Stimulated activated naive CD8-positive, alpha-beta T cell treated with anti-CD3 and anti-CD28 coated beads, Interleukin-15, amount 100 ng/mL, for 72 hours (primary cell): ENCODE results near the gene MPL.
A peak's percentile ranks its signal among the peaks of the same experiment; 100 is the strongest.

Experiments used
- ATAC-seq: fragments of 150-1000 bp; cut with Tn5 transposase; 2 replicates; pipeline ENCODE4 v1.10.0; 2021; ENCODE audit warnings: mild to moderate bottlenecking, moderate library complexity
- DNase-seq, 2 donors: peaks; one replicate each; pipeline ENCODE4 v3.0.0; 2021 to 2022
- H3K27ac Mint-ChIP-seq, 2 donors: one replicate each; pipeline ENCODE4 v1.8.0; 2022; ENCODE audit warnings: mild to moderate bottlenecking in 2 of 2, mixed read lengths in 2 of 2, moderate library complexity in 2 of 2
- H3K27me3 Mint-ChIP-seq: one replicate; pipeline ENCODE4 v1.8.0; 2022; ENCODE audit warnings: mixed read lengths
- H3K4me1 Mint-ChIP-seq: one replicate; pipeline ENCODE4 v1.8.0; 2022; ENCODE audit warnings: mild to moderate bottlenecking, mixed read lengths
- H3K4me3 Mint-ChIP-seq, 2 donors: one replicate each; pipeline ENCODE4 v1.8.0; 2022; ENCODE audit warnings: mild to moderate bottlenecking in 2 of 2, mixed read lengths in 2 of 2, moderate library complexity in 1 of 2
- H3K9me3 Mint-ChIP-seq, 2 donors: one replicate each; pipeline ENCODE4 v1.8.0; 2022; ENCODE audit warnings: mixed read lengths in 2 of 2

Gene MPL

DNA sequence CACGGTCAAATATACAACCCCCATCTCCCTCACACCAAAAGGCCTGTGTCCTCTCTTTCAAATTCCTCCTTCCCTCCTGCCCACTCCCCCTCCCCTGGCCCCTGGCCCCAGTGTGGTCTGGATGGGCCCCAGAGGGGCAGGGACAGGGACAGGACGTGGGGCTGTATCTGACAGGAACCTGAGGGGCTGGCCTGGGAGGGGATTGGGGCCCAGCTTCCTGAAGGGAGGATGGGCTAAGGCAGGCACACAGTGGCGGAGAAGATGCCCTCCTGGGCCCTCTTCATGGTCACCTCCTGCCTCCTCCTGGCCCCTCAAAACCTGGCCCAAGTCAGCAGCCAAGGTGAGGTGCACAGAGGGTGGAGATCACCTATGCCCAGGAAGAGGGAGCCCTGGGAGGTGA lies at the start of gene MPL:
MPL (plus strand) TSS at position 231 of the 400 bp plus-strand sequence; CDS start at position 262, 31 bp downstream.
- H3K27me3 Mint-ChIP-seq = no peaks in the 10 kb centered on the region
- DNase-seq (no peak), ATAC-seq (peak; percentile 39)
- H3K4me1 Mint-ChIP-seq = no peaks in the 10 kb centered on the region
- H3K9me3 Mint-ChIP-seq = no peaks in the 10 kb centered on the region
- H3K4me3 Mint-ChIP-seq = no peak within 1 kb of the TSS
- peak within 1 kb of the TSS; percentile 29 to 42 for H3K27ac Mint-ChIP-seq

DNA sequence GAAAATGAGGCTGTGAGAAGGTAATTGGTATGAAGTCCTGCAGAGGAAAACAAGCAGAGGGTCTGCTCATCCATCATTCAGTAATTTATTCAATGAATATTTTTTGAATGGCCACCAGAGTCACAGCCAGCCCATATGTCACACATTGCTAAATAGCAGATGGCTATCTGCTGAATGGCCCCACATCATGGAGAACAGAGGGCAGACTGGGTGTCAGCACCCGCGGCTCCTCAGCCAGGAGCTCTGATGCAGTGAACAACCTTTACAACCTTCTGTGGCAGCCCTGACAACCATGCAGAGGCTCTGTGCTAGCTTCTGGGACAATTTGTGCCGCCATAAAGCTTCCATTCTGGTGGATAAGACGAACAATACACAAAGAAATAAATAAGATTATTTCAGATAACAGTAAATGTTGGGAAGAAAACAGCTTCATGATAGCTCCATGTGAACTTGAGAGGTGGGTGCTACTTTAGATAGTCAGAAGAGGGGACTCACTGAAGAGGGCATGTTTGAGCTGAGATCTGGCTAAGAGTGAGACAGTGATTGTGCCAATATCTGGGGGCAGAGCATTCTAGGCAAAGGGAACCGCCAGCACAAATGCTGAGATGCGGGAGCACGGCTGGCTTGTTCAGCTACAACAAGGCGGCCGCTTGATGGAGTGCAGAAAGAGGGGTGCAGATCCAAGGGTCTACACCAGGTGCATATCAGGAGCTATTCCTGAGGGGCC lies 49.4 kb upstream of the MPL start:
- Mint-ChIP-seq H3K27ac (no peak overlapping the region), H3K4me1 (peaks cover 1% of the 10 kb centered on the region), H3K4me3 (no peak overlapping the region), H3K27me3 (peaks cover 13% of the 10 kb centered on the region), H3K9me3 (no peaks in the 10 kb centered on the region)
- no peak for DNase-seq
- ATAC-seq = no peak

DNA sequence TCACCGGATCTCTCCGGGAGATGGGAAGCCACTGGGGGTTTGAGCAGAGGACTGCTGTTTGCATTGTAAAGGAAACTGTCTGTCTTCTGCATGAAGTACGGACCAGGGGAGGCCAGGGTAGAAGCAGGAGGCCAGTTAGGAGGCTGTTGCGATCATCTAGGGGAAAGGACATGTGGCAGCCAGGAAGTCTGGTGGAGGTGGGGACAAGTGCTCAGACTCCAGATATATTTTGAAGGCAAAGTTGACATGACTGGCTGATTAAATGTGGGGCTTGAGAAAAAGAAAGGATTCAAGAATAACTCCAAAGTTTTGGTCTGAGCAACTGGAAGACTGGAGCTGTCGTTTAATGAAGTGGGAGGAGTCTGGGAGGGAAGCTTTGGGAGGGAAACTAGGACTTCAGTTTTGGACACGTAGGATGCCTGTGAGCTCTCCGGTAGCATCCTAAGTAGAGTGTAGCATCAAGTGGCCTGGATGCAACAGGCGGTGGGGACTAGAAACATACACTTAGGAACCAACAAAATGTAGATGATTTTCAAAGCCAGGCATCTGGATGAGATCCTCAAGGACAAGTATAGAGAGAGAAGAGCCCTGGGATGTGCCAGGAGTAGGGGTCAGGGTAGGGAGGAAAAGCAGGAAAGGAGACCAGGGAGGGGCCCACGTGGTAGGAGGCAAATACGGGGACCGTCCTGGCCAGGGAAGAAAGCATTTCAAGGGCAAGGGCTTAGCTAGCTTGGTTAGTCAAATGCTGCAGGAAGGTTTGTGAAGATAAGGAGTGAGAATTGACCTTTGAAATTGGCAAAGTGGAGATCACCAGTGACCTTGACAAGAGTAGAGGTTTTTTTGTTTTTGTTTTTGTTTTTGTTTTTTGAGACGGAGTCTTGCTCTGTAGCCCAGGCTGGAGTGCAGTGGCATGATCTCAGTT lies 48.6 kb upstream of the MPL start:
- peaks cover 13% of the 10 kb centered on the region for H3K27me3 Mint-ChIP-seq
- DNase-seq = no peak

DNA sequence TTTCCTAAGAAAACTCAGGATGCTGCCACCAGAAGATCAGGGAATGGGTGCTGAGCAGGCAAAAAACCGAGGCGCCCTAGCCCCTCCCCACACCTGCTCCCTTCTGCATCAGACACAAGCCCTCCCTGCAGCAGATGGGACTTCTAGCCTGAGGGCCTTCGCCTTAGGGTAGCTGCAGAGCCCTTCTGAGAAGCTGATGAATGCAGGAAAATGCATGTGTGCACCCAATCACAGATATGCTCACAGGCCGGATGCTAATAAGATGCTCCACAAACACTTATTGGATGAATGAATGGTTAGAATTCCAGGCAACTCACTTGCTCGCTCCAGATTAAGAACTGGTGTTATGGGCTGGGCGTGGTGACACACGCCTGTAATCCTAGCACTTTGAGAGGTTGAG lies 45.4 kb upstream of the MPL start:
- H3K27me3 Mint-ChIP-seq = peaks cover 9% of the 10 kb centered on the region
- H3K4me1 Mint-ChIP-seq = peaks cover 24% of the 10 kb centered on the region
- no peak overlapping the region for H3K4me3 Mint-ChIP-seq
- no peak overlapping the region for H3K27ac Mint-ChIP-seq
- ATAC-seq (no peak), DNase-seq (no peak)
- no peaks in the 10 kb centered on the region for H3K9me3 Mint-ChIP-seq

More for the DNA sequence above, 48.6 kb upstream of the MPL start:
- Mint-ChIP-seq H3K9me3 (no peaks in the 10 kb centered on the region), H3K4me3 (no peak overlapping the region), H3K27ac (no peak overlapping the region), H3K4me1 (no peaks in the 10 kb centered on the region)
- ATAC-seq = no peak

DNA sequence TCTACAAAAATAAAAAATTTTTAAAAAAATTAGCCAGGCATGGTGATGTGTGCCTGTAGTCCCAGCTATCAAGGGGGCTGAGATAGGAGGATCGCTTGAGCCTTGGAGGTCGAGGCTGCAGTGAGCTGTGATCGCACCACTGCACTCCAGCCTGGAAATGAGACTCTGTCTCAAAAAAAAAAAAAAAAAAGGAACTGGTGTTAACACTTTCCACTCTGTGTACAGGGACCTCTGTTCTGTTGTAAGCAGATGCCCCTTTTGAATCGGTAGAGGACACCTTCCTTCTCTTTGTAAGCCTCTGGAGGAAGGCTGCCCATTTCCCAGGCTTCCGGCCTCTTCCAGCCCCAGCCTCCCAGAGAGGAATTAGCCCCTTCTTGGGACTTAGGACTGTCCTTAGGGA lies 44.9 kb upstream of the MPL start:
- Mint-ChIP-seq H3K4me1 (peaks cover 24% of the 10 kb centered on the region), H3K27ac (no peak overlapping the region), H3K27me3 (peaks cover 4% of the 10 kb centered on the region), H3K4me3 (no peak overlapping the region), H3K9me3 (no peaks in the 10 kb centered on the region)
- ATAC-seq = no peak
- DNase-seq = no peak

DNA sequence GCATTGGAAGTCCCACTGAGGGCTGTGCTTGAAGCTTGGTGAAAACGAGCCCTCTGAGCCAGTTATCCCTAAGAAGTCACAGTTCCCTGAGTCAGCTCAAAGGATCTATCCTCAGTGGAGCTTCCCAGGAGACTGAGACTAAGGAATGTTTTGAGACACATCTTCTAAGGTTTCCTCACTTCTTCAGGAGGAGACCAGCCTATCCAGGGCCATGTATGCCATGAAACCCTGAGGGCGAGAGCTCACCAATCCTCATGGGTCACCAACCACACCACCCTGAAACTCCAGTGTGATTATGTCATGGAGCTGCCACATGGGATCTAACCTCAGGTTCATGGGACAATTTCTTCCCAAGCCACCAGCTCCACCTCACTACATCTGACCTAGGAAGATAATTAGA lies 44.4 kb upstream of the MPL start:
- no peak for DNase-seq
- H3K27ac Mint-ChIP-seq = peak overlapping the region; percentile 62 to 79
- H3K4me1 Mint-ChIP-seq = peaks cover 24% of the 10 kb centered on the region

DNA sequence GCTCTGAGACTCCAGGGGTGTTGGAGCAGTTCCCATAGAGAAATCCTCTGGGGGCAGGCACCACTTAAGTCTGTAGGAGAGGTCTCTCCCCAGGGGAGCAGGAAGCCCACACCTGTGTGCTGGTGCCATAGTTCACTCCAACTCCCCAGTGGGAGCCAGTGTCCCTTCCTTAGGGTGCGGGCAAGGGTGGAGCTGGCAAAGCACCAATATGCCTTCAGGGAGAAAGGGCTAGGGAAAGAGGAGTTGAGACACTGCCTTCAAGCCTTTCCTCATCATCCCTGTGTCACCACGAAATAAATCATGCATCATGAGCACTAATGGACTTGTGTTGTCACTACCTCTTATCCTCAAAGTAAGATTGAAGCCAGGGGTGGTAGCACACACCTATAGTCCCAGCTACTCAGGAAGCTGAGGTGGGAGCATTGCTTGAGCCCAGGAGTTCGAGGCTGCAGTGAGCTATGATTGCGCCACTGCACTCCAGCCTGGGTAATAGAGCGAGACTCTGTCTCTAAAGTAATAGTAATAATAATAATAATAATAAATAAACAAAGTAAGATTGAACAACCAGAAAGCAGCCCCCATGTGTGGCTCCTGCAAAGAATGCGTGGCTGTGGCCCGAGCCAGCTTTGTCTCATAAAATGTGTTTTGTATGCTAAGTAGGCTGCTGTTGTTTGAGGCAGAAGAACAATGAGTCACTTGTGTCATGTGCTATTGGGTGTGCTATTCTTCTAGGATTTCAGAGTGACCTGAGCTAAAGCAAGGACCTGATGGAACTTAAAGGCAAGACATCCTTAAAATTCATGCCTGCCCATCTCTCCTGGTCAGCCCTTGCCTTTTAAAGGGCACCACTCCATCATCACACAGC lies 43.5 kb upstream of the MPL start:
- DNase-seq (no peak), ATAC-seq (no peak)
- H3K4me1 Mint-ChIP-seq = peaks cover 24% of the 10 kb centered on the region
- no peaks in the 10 kb centered on the region for H3K9me3 Mint-ChIP-seq
- peak overlapping the region in 1 of 2 donors; percentile 79 for H3K27ac Mint-ChIP-seq
- no peaks in the 10 kb centered on the region for H3K27me3 Mint-ChIP-seq
- H3K4me3 Mint-ChIP-seq = no peak overlapping the region

More for the DNA sequence above, 44.4 kb upstream of the MPL start:
- H3K27me3 Mint-ChIP-seq = no peaks in the 10 kb centered on the region
- no peak overlapping the region for H3K4me3 Mint-ChIP-seq
- no peak for ATAC-seq
- no peaks in the 10 kb centered on the region for H3K9me3 Mint-ChIP-seq

DNA sequence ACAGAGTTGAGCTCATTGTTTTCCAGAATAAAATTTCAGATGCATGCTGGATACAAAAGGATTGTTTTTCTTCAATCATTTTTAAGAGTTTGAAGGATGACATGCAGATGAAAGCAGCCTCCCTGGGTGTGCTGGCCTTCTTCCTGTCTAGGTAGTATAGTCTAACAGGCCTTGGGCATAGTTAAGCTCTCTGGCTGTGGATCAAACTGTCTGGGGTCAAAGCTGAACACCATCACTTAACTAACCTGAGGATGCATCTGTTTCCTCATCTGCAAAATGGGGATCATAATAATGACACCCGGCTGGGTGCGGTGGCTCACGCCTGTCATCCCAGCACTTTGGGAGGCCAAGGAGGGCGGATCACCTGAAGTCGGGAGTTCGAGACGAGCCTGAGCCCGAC lies 42.9 kb upstream of the MPL start:
- H3K27ac Mint-ChIP-seq = peak overlapping the region in 1 of 2 donors; percentile 19
- no peaks in the 10 kb centered on the region for H3K27me3 Mint-ChIP-seq
- peaks cover 24% of the 10 kb centered on the region for H3K4me1 Mint-ChIP-seq
- ATAC-seq (no peak), DNase-seq (no peak)
- no peak overlapping the region for H3K4me3 Mint-ChIP-seq
- H3K9me3 Mint-ChIP-seq = no peaks in the 10 kb centered on the region

DNA sequence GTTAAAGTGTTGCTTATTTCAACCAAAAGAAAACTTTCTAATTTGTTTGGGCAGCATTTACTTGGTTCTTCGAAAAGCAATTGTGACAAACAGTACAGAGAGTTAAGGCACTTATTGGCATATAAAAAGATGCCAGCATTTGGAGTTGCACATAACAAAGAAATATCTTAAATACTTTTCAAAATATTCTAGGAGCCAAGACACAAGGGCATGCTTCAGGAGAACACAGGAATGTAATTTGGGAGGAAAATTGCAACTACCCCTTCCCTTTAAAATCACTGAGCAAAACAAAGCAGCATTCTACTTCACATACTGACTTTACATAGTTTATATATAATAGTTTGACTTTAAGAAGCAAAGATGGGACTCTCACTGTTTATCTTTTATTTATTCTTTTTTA lies 41.4 kb upstream of the MPL start:
- Mint-ChIP-seq H3K9me3 (no peaks in the 10 kb centered on the region), H3K27me3 (no peaks in the 10 kb centered on the region), H3K4me3 (no peak overlapping the region), H3K27ac (peak overlapping the region in 1 of 2 donors; percentile 94), H3K4me1 (peaks cover 30% of the 10 kb centered on the region)
- no peak for ATAC-seq
- DNase-seq = no peak

DNA sequence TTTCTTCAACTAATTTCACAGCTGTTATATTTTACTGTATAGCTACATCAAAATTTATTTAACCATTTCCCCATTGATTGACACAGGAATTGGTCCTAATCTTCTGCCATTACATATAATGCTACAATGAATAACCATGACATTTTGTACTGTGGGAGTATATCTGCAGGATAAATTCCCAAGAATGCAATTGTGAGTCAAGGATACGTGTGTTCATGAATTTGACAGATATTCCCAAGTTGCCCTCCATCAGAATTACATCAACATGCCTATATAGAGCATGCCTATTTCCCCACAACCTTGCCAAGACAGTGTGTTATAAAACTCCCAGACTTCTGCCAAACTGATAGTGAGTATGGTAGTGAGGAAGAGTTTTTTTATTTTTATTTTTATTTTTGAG lies 39.6 kb upstream of the MPL start:
- Mint-ChIP-seq H3K9me3 (no peaks in the 10 kb centered on the region), H3K27ac (peak overlapping the region in 1 of 2 donors; percentile 9), H3K27me3 (no peaks in the 10 kb centered on the region), H3K4me1 (peaks cover 30% of the 10 kb centered on the region), H3K4me3 (no peak overlapping the region)
- no peak for DNase-seq
- ATAC-seq = no peak

DNA sequence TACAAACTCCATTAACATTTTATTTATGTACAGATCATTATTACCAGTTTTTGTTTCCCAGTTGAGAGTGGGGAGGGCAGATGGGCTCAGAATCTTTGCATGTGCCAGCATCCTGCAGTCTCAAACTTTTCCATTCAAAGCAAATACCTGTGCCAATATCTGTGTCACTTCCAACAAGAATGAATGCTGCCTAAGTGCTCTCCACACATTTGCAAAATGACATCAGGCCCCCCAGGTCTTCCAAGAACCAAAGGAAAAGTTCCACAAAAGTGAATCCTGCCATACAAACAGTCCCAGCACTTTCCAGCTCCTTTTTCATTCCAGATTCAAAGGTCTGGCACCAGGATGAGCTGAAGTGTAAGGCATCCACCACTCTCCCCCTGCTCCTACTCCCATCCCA lies 38.5 kb upstream of the MPL start:
- H3K4me3 Mint-ChIP-seq = no peak overlapping the region
- DNase-seq (no peak), ATAC-seq (no peak)
- H3K9me3 Mint-ChIP-seq = no peaks in the 10 kb centered on the region
- H3K27ac Mint-ChIP-seq = no peak overlapping the region
- no peaks in the 10 kb centered on the region for H3K27me3 Mint-ChIP-seq
- peaks cover 30% of the 10 kb centered on the region for H3K4me1 Mint-ChIP-seq

DNA sequence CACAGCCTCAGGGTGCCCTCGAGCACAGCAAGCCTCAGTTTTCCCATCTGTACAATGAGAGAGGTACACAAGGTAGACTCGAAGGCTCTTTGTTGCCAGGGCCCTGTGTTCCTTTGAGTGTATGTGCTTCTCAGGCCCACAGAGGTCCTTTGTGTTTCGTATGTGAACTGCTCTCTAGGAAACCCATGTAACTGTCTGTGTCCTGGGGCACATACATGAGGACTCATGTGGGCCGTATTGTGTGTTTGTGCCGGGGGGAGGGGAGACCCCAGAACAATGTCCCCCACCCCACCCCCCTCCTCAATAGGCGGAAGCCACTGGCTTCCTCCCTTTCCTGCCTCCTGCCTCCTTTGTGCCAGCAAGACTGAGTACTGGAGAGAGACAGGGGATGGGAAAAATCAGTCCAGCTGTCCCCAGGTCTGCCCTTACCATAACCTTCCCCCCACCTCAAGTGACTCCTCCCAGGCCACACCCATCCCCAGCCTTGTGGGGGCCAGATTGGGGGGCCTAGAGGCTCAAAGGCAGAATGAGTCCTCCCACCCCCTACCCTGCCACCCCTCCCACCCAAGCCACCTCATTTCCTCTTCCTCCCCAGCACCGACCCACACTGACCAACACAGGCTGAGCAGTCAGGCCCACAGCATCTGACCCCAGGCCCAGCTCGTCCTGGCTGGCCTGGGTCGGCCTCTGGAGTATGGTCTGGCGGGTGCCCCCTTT lies 37.1 kb upstream of the MPL start, which contains the start of gene TIE1:
TIE1 (plus strand) TSS at position 605 of the 717 bp plus-strand sequence; CDS start at position 695, 90 bp downstream.
- DNase-seq = no peak
- peaks cover 20% of the 10 kb centered on the region for H3K4me1 Mint-ChIP-seq
- H3K9me3 Mint-ChIP-seq = no peaks in the 10 kb centered on the region

DNA sequence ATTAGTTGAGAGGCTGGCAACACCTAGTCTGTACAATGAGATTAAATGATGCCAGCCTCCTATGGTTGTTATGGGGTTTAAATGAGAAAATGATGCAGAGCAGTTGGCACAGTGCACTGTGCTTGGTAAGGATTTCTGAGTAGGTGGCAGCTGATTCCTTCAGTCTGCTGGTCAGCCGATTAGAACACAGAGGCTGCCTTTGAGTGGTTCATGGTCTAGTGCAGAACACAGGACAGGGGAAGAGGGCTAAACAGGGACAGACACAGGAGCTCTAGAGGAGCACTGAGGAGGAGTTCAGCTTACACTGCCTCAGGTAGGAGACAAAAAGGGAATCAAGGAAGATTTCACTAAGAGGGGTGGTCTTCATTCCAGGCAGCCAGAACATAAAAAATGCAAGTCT lies 35.4 kb upstream of the MPL start:
- H3K9me3 Mint-ChIP-seq = no peaks in the 10 kb centered on the region
- no peak overlapping the region for H3K4me3 Mint-ChIP-seq

More for the DNA sequence above, 37.1 kb upstream of the MPL start, which contains the start of gene TIE1:
- no peak for ATAC-seq
- peak within 1 kb of the TSS in 1 of 2 donors; percentile 85 for H3K27ac Mint-ChIP-seq
- no peak within 1 kb of the TSS for H3K4me3 Mint-ChIP-seq
- no peaks in the 10 kb centered on the region for H3K27me3 Mint-ChIP-seq

DNA sequence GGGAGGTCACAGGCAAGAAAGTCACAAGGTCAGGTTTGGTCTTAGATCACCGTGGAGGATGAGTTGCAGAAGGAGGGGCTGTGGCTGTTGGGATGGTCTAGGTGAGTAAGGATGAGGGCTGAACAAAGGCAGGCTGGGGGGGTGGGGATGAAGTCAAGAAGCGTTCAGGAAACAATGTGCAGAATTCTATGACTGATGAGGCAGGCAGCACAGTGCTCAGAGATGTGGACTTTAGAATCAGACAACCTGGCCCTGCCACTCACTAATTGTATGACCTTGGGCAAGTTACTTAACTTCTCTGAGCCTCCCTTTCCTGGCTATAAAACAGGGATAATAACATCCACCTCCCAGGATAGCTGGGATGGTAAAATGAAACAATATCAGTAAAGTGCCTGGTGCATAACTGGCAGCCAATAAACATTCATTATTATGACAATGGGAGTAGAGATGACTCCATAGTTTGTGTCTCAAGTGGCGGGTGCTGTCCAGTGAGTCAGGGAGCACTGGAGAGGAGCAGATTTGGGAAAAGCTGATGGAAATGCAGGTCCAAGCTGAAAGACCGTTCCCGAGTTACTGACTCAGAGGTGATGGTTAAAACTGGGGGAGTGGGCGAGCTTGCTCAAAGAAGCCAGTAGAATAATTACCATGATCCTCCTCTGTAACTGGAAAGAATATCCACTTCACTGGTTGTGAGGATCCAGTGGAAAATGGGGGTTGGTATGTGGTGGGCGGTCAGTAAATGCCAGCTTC lies 34.7 kb upstream of the MPL start:
- Mint-ChIP-seq H3K27ac (no peak overlapping the region), H3K9me3 (no peaks in the 10 kb centered on the region), H3K4me1 (peaks cover 6% of the 10 kb centered on the region), H3K27me3 (peaks cover 3% of the 10 kb centered on the region), H3K4me3 (no peak overlapping the region)
- ATAC-seq (no peak), DNase-seq (no peak)

More for the DNA sequence above, 35.4 kb upstream of the MPL start:
- ATAC-seq (no peak), DNase-seq (no peak)
- Mint-ChIP-seq H3K4me1 (peaks cover 6% of the 10 kb centered on the region), H3K27me3 (no peaks in the 10 kb centered on the region), H3K27ac (peak overlapping the region in 1 of 2 donors; percentile 22)
